ENCODE results near the gene SMPX. TPM values are rescaled to one million over a fixed set of nuclear protein-coding genes. Genes with fewer than 3 reads are reported as not detected.

The SMPX gene
- total RNA-seq, 4 donors from 2014 or later, result 79.1 to 797 (median 200) TPM

GRCh38 chrX:21699136-21699535, 58.8 kb downstream of the SMPX start:
- in situ Hi-C loops (cut with MboI; ENCODE audit: low sequenced_read_pairs in 4 of 4), result no loop called here
- no peaks in the 10 kb centered on the region for H3K36me3 ChIP-seq

GRCh38 chrX:21698272-21698671, 59.6 kb downstream of the SMPX start:
- ATAC-seq (no peak), DNase-seq (no peak)
- intact Hi-C loops (cut with DNase I; ENCODE audit: low total_unique reads), result no loop called here
- no peaks in the 10 kb centered on the region for H3K36me3 ChIP-seq
- H3K9me3 ChIP-seq, result no peaks in the 10 kb centered on the region
- in situ Hi-C loops (cut with MboI; ENCODE audit: low sequenced_read_pairs in 4 of 4), result no loop called here
- no peak overlapping the region for H3K4me3 ChIP-seq
- peaks cover 0 to 13% of the 10 kb centered on the region in 2 donors for H3K4me1 ChIP-seq
- TF ChIP-seq POLR2A (IDR thresholded peaks at IDR 0.05), result no peak
- TF ChIP-seq CTCF (IDR thresholded peaks at IDR 0.05 in 4 of 5, conservative IDR thresholded peaks at IDR 0.05 in 1 of 5), result no peak
- no peak overlapping the region for H3K27ac ChIP-seq
- no peaks in the 10 kb centered on the region for H3K27me3 ChIP-seq

More at GRCh38 chrX:21699136-21699535, 58.8 kb downstream of the SMPX start:
- no peak for TF ChIP-seq POLR2A (IDR thresholded peaks at IDR 0.05)
- TF ChIP-seq CTCF (IDR thresholded peaks at IDR 0.05 in 4 of 5, conservative IDR thresholded peaks at IDR 0.05 in 1 of 5), result no peak
- Histone ChIP-seq H3K9me3 (no peaks in the 10 kb centered on the region), H3K4me1 (peaks cover 0 to 15% of the 10 kb centered on the region in 2 donors), H3K27ac (no peak overlapping the region), H3K27me3 (no peaks in the 10 kb centered on the region), H3K4me3 (no peak overlapping the region)
- DNase-seq (no peak), ATAC-seq (no peak)
- intact Hi-C loops (cut with DNase I; ENCODE audit: low total_unique reads), result no loop called here

GRCh38 chrX:21691512-21692018, 66.4 kb downstream of the SMPX start:
- no peak for DNase-seq
- in situ Hi-C loops (cut with MboI; ENCODE audit: low sequenced_read_pairs in 4 of 4), result no loop called here
- TF ChIP-seq CTCF (IDR thresholded peaks at IDR 0.05 in 4 of 5, conservative IDR thresholded peaks at IDR 0.05 in 1 of 5) (no peak), POLR2A (IDR thresholded peaks at IDR 0.05) (no peak)

GRCh38 chrX:21683941-21684340, 74.0 kb downstream of the SMPX start:
- in situ Hi-C loops (cut with MboI; ENCODE audit: low sequenced_read_pairs in 4 of 4), result no loop called here
- ATAC-seq (no peak), DNase-seq (no peak)
- TF ChIP-seq CTCF (IDR thresholded peaks at IDR 0.05 in 4 of 5, conservative IDR thresholded peaks at IDR 0.05 in 1 of 5) (no peak), POLR2A (IDR thresholded peaks at IDR 0.05) (no peak)
- no peaks in the 10 kb centered on the region for H3K9me3 ChIP-seq
- intact Hi-C loops (cut with DNase I; ENCODE audit: low total_unique reads), result no loop called here
- H3K27me3 ChIP-seq, result no peaks in the 10 kb centered on the region
- H3K4me1 ChIP-seq, result no peaks in the 10 kb centered on the region
- H3K4me3 ChIP-seq, result no peak overlapping the region
- no peaks in the 10 kb centered on the region for H3K36me3 ChIP-seq
- H3K27ac ChIP-seq, result no peak overlapping the region

More at GRCh38 chrX:21691512-21692018, 66.4 kb downstream of the SMPX start:
- Histone ChIP-seq H3K4me3 (no peak overlapping the region), H3K9me3 (no peaks in the 10 kb centered on the region), H3K27me3 (no peaks in the 10 kb centered on the region), H3K36me3 (no peaks in the 10 kb centered on the region), H3K4me1 (no peaks in the 10 kb centered on the region), H3K27ac (no peak overlapping the region)
- no peak for ATAC-seq
- intact Hi-C loops (cut with DNase I; ENCODE audit: low total_unique reads), result no loop called here

GRCh38 chrX:21678048-21678612, 79.8 kb downstream of the SMPX start:
- Histone ChIP-seq H3K4me1 (no peaks in the 10 kb centered on the region), H3K9me3 (no peaks in the 10 kb centered on the region), H3K27me3 (no peaks in the 10 kb centered on the region), H3K27ac (no peak overlapping the region), H3K4me3 (no peak overlapping the region), H3K36me3 (no peaks in the 10 kb centered on the region)
- in situ Hi-C loops (cut with MboI; ENCODE audit: low sequenced_read_pairs in 4 of 4) (no loop called here), intact Hi-C loops (cut with DNase I; ENCODE audit: low total_unique reads) (no loop called here)
- no peak for TF ChIP-seq CTCF (IDR thresholded peaks at IDR 0.05 in 4 of 5, conservative IDR thresholded peaks at IDR 0.05 in 1 of 5)
- no peak for TF ChIP-seq POLR2A (IDR thresholded peaks at IDR 0.05)
- no peak for DNase-seq
- no peak for ATAC-seq
